Umbilical cord (tissue), 2 donors: ENCODE results near the gene ZFHX3. TPM values are rescaled to one million over a fixed set of nuclear protein-coding genes. Genes with fewer than 3 reads are reported as not detected.

Source experiments
- DNase-seq: peaks from one replicate; pipeline ENCODE4 v3.0.0-alpha.2; 2015; ENCODE audit warnings: low spot score
- total RNA-seq: library from RNA; depleted of rRNA; stranded (reverse); fragments of >200 nt; gene quantifications from one replicate; pipeline ENCODE4 v1.2.3, GENCODE V29; 2014; ENCODE audit warnings: low replicate concordance; ENCODE audit not compliant: insufficient read depth

The ZFHX3 gene
- total RNA-seq, 1 donor from 2014 or later = 26.7 TPM

DNA sequence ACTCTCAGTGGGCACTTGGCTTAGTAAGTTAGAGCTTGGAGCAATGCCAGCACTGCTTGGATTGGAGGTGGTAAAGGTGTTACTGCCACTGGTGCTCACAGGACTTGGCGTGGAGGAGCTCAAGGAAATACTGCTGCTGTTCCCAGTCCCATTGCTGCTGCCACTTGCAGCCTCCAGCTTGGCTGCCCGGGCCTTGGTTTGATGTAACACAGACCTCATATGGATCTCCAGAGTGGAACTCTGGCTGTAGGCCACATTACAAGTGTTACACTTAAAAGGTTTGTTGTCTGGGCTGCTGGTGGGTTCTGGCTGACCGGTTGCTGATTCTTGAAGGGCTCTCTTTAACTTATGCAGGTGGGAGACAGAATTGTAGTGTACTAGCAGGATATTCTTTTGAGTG, 250.3 kb downstream of the ZFHX3 start:
- peak; percentile 27 for DNase-seq

DNA sequence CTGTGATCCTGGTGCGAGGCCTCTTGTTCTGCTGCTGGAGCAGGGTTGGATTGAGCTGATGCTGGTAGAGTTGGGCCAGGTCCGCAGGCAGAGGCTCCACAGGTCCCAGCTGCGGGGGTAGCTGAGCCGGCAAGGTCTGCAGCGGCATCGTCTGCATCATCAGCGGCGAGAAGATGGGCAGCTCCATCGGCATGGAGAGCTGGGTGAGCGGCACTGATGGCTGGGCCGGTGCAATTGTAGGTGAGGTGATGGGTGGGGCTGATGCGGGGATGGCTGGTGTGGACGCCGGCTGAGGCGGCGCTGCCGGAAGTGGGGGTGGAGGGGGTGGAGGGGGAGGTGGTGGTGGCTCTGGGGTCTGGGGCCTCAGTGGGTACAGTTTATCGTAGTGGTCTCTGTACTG, 251.7 kb downstream of the ZFHX3 start:
- DNase-seq = no peak

- no peak for DNase-seq
Measured at GRCh38 chr16:72794986-72795385, 252.9 kb downstream of the ZFHX3 start.

- DNase-seq = no peak
Measured at GRCh38 chr16:72794319-72794718, 253.6 kb downstream of the ZFHX3 start.

GRCh38 chr16:72793716-72794115, 254.2 kb downstream of the ZFHX3 start:
- no peak for DNase-seq

DNA sequence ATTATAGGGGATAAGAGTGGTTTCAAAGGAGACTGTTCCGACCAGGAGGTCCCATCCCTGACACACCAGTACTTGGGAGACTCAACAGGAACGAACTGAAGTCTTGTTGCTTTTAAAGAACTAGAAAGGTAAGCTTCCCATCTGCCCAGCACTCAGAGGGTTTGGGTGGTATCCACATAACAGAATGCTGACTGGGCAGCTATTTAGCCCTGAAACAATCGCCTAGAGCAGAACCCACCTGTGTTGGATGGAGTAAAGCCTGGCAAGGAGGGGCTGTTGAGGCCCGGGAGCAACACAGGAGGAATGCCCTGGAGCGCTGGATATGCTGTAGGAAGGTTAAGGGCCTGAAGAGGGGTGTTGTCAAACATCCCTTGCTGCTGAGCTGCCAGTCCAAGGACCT, 254.9 kb downstream of the ZFHX3 start:
- no peak for DNase-seq

DNA sequence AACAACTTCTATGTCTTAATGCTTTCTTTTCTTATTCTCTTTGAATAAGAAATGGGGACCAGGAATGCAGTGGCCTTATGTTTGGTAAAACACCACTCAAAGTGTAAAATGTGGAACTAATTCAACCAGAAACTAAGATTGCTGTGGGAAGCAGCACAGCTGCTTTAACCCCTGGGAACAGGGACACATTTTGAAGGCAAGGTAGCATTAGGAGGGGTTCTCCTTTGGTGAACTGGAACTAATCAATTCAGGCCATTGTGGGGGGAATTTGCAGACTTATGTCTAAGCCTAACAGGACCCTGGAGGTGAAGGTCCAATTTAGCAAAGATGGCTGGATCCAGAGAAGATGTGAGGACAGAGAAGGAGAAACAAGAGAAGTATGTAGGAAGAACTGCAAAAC, 256.1 kb downstream of the ZFHX3 start:
- DNase-seq = no peak

DNA sequence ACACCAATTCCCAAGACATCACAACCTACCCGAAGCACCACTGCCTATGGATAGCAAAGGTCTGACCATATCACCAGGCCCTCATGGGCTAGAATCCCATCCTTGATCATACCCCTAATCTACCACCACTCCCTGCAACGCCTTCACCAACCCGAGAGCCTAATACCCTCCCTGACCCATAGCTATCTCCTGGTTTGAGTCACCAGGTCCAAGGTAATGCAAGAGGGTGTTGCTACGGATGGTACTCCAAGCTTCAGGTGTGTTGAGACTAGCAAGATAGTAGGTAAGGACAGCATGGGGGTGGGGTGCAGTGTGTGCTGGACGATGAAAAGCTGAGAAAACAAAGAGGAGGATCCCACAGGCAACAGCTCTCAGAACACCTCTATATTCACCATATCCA, 258.0 kb downstream of the ZFHX3 start:
- no peak for DNase-seq

DNA sequence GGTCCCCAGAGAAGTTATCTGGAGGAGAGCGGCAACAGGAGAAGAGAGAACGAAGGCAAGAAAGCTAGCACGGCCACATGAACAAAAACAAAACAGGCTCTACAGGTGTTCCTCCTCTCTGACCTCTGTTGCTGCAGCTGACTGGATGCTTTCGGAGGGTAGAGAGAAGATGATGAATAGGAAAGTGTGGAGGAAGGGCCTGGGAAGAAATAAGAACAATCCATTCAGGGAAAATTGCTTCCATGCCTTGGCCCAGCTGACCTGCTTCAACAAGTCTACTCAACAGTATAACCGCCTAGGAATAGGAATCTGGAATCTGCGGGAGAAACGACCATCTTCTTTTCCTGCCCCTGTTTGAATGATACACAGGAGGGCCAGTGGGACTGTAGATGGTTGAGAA, 258.5 kb downstream of the ZFHX3 start:
- no peak for DNase-seq

DNA sequence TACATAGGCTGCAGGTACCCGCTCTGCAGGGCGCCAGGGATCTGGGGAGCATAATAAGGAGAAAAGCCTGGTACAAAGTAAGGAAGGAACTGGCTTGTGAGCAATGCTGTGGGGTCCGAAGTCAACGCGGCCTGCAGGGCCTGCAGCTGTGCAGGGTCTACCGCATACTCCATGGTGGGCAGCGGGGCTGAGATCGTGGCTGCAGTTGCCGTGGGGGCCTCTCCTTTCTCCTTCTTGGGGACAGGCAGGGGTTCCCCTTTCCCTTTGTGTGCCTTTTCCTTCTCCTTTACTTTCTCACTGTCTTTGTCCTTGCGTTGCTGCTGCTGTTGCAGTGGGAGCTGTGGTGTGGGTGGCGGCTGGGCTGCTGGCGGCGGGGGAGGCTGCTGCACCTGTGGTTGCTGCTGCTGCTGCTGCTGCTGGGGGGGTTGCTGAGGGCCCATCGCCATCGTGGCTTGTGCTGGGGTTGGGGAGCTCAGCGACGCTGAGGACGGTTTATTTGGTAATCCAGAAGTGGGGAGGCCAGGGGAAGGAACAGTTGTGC, 259.6 kb downstream of the ZFHX3 start:
- DNase-seq = no peak

- DNase-seq = peak; percentile 81
Measured at GRCh38 chr16:72787514-72788268, 260.2 kb downstream of the ZFHX3 start.

- DNase-seq = no peak
Measured at GRCh38 chr16:72787130-72787513, 260.8 kb downstream of the ZFHX3 start.

DNA sequence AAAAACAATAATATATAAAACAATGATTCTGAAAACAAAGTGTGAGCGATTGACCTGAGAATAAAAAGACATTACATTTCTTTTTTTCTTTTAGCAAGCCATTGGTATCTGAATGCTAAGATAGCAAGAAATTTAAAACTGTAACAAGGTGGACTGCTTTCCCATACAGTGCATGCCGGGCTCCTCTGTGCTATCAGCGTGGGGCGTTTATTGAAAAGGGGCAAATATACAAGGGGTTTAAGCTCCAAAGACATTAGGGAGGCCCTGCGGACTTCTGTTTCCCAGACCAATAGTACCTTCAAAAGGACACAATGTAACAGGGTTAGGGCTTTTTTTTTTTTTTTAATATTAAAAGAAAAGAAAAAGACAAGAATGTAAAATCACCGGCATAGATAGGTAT, 261.3 kb downstream of the ZFHX3 start:
- no peak for DNase-seq

DNA sequence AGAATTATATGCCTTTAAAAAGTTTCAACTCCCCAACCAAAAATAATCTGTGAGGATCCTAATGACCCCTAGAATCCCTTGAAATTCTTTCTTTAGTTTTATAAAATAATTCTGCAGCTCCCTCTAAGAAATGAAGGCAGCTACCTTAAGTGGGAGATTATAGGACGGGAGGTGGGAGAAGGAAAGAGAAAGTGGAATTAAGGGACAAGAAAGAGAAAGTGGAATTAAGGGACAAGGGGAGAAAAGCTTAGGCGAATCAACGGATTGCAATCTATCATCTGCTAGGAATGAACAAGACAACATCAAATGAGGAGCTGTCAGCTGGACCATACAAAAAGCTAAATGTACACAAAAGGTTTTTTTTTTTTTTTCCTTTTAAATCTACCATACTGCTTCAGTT, 262.0 kb downstream of the ZFHX3 start:
- no peak for DNase-seq

GRCh38 chr16:72785171-72785570, 262.8 kb downstream of the ZFHX3 start:
- DNase-seq = no peak

- no peak for DNase-seq
Measured at GRCh38 chr16:72783716-72784318, 264.1 kb downstream of the ZFHX3 start.

DNA sequence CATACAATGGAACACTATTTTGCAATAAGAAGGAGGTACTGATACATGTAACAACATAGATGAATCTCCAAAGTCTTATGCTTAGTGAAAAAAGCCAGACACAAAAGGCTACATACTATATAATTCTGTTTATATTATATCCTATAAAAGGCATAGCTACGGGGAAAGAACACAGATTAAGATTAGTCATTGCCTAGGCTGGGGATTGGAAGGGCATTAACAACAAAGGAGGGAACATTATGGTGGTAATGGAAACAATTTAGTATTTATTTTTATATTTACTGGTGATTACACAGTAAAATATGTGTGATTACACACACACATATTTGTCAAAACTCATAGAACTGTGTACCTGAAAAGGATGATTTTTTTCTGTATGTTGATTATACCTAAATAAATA, 278.1 kb downstream of the ZFHX3 start:
- peak; percentile 27 for DNase-seq

GRCh38 chr16:72768591-72768990, 279.3 kb downstream of the ZFHX3 start:
- DNase-seq = peak; percentile 84

GRCh38 chr16:72766506-72766905, 281.4 kb downstream of the ZFHX3 start:
- no peak for DNase-seq

DNA sequence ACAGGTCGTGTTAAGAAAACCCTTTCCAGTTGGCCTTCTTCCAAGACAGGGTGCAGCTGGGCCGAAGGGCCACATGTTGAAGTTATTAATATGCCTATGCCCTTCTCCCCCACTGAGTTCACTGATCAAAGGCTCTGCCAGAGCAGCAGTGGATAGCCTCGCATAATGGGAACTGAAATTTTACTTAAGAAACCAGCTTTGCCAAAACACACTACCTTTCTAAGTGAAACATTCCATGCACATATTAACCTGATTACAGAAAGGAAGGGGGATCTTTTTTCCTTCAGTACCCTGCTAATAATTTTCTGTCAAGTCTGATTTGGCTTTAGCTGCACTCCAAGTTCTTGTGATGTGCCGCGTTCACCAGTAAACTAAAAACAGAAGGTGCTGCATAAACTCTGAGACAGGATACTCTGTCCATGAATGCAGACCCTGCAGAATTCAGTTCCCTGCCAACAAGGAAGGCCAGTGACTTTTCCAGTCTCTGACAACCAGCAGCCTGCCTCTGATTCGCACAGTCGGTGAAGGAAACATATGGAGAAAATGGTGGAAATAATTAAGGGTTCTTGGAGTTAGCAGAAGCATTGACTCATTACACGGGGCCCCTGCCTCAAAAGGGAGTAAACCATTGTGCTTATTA, 283.8 kb downstream of the ZFHX3 start:
- peak; percentile 40 for DNase-seq

DNA sequence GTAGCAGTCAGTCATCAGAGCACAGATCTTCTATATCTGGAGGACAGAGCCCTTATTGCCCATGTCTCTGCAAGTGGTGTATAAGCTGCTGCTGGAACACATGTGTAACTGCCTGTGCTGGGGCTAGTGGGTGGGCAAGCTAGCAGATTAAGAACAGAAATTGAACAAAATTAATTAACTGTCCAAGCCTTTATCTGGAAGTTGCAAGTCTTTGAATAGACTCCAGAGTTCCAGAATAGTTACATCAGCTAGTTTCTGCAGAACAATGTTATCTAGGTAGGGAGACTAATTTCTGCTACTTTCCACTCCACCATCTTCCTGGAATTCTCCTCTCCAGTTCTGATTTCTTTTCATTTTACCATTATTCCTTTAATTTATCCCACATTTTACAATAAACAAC, 287.3 kb downstream of the ZFHX3 start:
- no peak for DNase-seq

- DNase-seq = no peak
Measured at GRCh38 chr16:72753881-72754280, 294.0 kb downstream of the ZFHX3 start.
